ENCODE data around the gene ARAP2.
A peak's percentile ranks its signal among the peaks of the same experiment; 100 is the strongest.

ARAP2 gene, protein sequence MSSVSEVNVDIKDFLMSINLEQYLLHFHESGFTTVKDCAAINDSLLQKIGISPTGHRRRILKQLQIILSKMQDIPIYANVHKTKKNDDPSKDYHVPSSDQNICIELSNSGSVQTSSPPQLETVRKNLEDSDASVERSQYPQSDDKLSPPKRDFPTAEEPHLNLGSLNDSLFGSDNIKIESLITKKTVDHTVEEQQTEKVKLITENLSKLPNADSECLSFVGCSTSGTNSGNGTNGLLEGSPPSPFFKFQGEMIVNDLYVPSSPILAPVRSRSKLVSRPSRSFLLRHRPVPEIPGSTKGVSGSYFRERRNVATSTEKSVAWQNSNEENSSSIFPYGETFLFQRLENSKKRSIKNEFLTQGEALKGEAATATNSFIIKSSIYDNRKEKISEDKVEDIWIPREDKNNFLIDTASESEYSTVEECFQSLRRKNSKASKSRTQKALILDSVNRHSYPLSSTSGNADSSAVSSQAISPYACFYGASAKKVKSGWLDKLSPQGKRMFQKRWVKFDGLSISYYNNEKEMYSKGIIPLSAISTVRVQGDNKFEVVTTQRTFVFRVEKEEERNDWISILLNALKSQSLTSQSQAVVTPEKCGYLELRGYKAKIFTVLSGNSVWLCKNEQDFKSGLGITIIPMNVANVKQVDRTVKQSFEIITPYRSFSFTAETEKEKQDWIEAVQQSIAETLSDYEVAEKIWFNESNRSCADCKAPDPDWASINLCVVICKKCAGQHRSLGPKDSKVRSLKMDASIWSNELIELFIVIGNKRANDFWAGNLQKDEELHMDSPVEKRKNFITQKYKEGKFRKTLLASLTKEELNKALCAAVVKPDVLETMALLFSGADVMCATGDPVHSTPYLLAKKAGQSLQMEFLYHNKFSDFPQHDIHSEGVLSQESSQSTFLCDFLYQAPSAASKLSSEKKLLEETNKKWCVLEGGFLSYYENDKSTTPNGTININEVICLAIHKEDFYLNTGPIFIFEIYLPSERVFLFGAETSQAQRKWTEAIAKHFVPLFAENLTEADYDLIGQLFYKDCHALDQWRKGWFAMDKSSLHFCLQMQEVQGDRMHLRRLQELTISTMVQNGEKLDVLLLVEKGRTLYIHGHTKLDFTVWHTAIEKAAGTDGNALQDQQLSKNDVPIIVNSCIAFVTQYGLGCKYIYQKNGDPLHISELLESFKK (N-terminal part only)

DNA sequence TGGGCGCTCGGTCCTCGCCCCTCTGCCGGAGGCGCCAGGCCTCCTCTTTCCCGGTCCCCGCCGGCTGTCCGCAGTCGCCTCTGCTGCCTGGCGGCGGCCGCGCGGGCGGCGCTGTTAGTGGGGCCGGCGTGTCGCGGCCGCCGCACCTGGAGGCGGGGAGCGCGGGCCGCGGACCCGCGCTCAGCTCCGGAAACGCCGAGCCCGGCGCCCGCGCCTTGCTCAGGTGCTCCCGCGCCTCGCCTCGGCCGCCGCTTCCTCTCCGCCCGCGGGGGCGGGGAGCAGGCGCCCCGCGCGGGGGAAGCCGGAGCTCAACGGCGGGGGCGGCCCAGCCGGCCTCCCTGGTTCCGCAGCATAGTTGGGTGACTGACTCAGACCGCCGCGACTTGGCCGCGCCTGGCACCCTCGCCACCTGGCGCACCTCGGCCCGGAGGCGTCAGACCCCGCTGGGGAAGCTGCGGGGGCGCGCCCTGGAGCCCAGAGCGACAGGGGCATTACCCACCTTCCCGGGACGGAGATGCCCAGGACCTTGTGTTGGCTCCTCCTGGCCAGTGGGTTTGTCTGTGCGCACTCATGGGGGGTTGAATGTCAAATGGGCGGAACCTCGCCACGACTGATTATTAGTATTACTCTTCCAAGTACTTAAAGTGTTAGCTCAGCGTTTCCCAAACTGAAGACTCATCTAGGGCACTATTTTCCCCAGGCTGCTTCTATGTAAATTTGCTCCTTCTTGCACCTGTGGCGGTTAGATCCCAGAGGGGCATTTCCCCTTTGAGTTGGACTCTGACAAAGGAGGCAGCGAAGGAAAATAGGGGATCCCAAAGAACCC, at the start of gene ARAP2:
Gene ARAP2 (minus strand): TSS at position 258 of the 826 bp plus-strand sequence. CDS start 15,028 bp downstream, outside the sequence.
- H3F3A ChIP-seq (ENCODE audit: low read depth): no peaks in the 10 kb centered on the region
- TF ChIP-seq CTCF (conservative IDR thresholded peaks at IDR 0.05; ENCODE audit: low read length) (peak; percentile 29; the same call in 1 of the 2 replicates), EZH2phosphoT487 (IDR thresholded peaks at IDR 0.05; ENCODE audit: borderline replicate concordance) (no peak)
- H3K4me1 ChIP-seq (ENCODE audit: insufficient read depth, low read length, poor library complexity, severe bottlenecking): peaks cover 38% of the 10 kb centered on the region
- H3K9ac ChIP-seq (ENCODE audit: low read depth, low read length, poor library complexity, severe bottlenecking): peak within 1 kb of the TSS; percentile 97
- H3K9me3 ChIP-seq (ENCODE audit: insufficient read depth, low read depth, low read length): no peaks in the 10 kb centered on the region
- peak within 1 kb of the TSS; percentile 98 for H3K4me3 ChIP-seq (ENCODE audit: low read length, poor library complexity, severe bottlenecking)
- no peaks in the 10 kb centered on the region for H3K27me3 ChIP-seq (ENCODE audit: insufficient read depth, low read length, poor library complexity, severe bottlenecking)
- no peaks in the 10 kb centered on the region for H3K9me2 ChIP-seq (replicated peaks; ENCODE audit: low read depth, low read length)
- peaks cover 3% of the 10 kb centered on the region for H4K20me1 ChIP-seq (ENCODE audit: insufficient read depth, low read length, poor library complexity, severe bottlenecking)
- H2AFZ ChIP-seq (ENCODE audit: low read length): peak within 1 kb of the TSS; percentile 96
- H3K79me2 ChIP-seq (ENCODE audit: insufficient read depth, low read length): peaks cover 44% of the 10 kb centered on the region
- H3K4me2 ChIP-seq (ENCODE audit: low read depth, low read length, poor library complexity, severe bottlenecking): peak within 1 kb of the TSS; percentile 89
- H3K36me3 ChIP-seq (ENCODE audit: insufficient read depth, low read length): no peaks in the 10 kb centered on the region

- Histone ChIP-seq H3F3A (ENCODE audit: low read depth) (no peaks in the 10 kb centered on the region), H3K4me1 (ENCODE audit: insufficient read depth, low read length, poor library complexity, severe bottlenecking) (peaks cover 10% of the 10 kb centered on the region), H3K27me3 (ENCODE audit: insufficient read depth, low read length, poor library complexity, severe bottlenecking) (no peaks in the 10 kb centered on the region), H3K9me2 (replicated peaks; ENCODE audit: low read depth, low read length) (no peaks in the 10 kb centered on the region), H2AFZ (ENCODE audit: low read length) (no peak overlapping the region), H3K4me3 (ENCODE audit: low read length, poor library complexity, severe bottlenecking) (no peak overlapping the region), H3K9ac (ENCODE audit: low read depth, low read length, poor library complexity, severe bottlenecking) (no peak overlapping the region), H3K9me3 (ENCODE audit: insufficient read depth, low read depth, low read length) (no peaks in the 10 kb centered on the region), H4K20me1 (ENCODE audit: insufficient read depth, low read length, poor library complexity, severe bottlenecking) (no peaks in the 10 kb centered on the region), H3K36me3 (ENCODE audit: insufficient read depth, low read length) (no peaks in the 10 kb centered on the region), H3K4me2 (ENCODE audit: low read depth, low read length, poor library complexity, severe bottlenecking) (no peak overlapping the region), H3K79me2 (ENCODE audit: insufficient read depth, low read length) (no peaks in the 10 kb centered on the region)
- TF ChIP-seq CTCF (conservative IDR thresholded peaks at IDR 0.05; ENCODE audit: low read length): no peak
- no peak for TF ChIP-seq EZH2phosphoT487 (IDR thresholded peaks at IDR 0.05; ENCODE audit: borderline replicate concordance)
These were observed 48.4 kb upstream of the ARAP2 start for GRCh38 chr4:36292556-36293188.

All from Loucy (cell line).